GM13976 (cell line): ENCODE measurements around the gene FBL.

ENCODE experiments used
- DNase-seq: peaks from one replicate; pipeline ENCODE4 v3.0.0; 2012; ENCODE audit warnings: low spot score
- in situ Hi-C: fragments of 300-500 bp; cut with MboI; formaldehyde crosslinking; loops from one replicate; pipeline ENCODE4 v1.12.0; 2022; ENCODE audit warnings: low sequenced_read_pairs, mixed read lengths, inconsistent platforms; ENCODE audit not compliant: unreplicated experiment
- TF ChIP-seq, protein P1 (sequence below): IDR thresholded peaks from 2 replicates; pipeline ENCODE4 v1.5.1; 2012; ENCODE audit warnings: borderline replicate concordance, mild to moderate bottlenecking; ENCODE audit not compliant: insufficient read depth; ENCODE audit errors: extremely low read depth, missing control alignments, control extremely low read depth

The FBL gene

GRCh38 chr19:39795001-39795400 lies 51.2 kb downstream of the FBL start:
- DNase-seq = peak; percentile 72
- TF ChIP-seq, protein P1, sequence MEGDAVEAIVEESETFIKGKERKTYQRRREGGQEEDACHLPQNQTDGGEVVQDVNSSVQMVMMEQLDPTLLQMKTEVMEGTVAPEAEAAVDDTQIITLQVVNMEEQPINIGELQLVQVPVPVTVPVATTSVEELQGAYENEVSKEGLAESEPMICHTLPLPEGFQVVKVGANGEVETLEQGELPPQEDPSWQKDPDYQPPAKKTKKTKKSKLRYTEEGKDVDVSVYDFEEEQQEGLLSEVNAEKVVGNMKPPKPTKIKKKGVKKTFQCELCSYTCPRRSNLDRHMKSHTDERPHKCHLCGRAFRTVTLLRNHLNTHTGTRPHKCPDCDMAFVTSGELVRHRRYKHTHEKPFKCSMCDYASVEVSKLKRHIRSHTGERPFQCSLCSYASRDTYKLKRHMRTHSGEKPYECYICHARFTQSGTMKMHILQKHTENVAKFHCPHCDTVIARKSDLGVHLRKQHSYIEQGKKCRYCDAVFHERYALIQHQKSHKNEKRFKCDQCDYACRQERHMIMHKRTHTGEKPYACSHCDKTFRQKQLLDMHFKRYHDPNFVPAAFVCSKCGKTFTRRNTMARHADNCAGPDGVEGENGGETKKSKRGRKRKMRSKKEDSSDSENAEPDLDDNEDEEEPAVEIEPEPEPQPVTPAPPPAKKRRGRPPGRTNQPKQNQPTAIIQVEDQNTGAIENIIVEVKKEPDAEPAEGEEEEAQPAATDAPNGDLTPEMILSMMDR = no peak
- in situ Hi-C loops = no loop called here

DNA sequence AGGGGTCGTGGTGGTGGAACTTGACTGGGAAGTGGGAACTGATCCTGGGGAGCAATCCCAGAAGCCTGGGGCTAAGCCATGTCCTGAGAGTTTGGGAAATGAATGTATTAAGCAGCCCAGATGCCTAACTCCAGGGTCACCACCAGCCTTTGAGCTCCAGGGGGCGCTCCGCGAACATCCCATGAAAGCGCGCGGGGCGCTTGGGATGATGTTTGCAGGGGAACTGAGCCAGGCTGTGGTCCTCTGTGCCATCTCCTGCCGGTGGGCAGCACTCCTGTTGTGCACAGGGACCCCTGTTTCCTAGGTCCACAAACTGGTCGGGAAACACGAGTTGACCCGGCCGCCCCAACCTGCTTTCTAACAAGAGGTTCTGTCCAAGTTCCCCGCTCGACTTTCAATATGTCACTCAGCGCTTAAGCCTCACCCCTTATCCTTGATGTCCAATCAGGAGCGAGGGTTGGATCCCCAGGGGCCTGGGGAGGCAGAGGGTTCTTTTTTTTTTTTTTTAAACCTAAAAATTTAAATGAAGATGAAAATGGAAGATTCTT lies 53.1 kb downstream of the FBL start:
- TF ChIP-seq, protein P1 = peak; percentile 84
- in situ Hi-C loops = no loop called here
- DNase-seq = peak; percentile 86

- in situ Hi-C loops = no loop called here
- no peak for DNase-seq
- TF ChIP-seq, protein P1 = no peak
Observed at GRCh38 chr19:39788244-39788643, 57.9 kb downstream of the FBL start.
